Stimulated activated CD4-positive, alpha-beta T cell treated with anti-CD3 and anti-CD28 coated beads, Interleukin-12 subunit alpha, Interleukin-12 subunit beta, amount 100 ng/mL, for 48 hours (primary cell): Measurements from ENCODE around the gene NCAM2.

Experiments
- DNase-seq, 3 donors: peaks; one replicate each; pipeline ENCODE4 v3.0.0-alpha.2; 2020; ENCODE audit warnings: low read depth in 2 of 3, low spot score in 1 of 3

NCAM2 gene

GRCh38 chr21:21025742-21026141 is 27.5 kb downstream of the NCAM2 start:
- DNase-seq = no peak

GRCh38 chr21:21028275-21028820 is 30.1 kb downstream of the NCAM2 start:
- DNase-seq = no peak

GRCh38 chr21:21029164-21029563 is 31.0 kb downstream of the NCAM2 start:
- DNase-seq = no peak

GRCh38 chr21:21030311-21030710 is 32.1 kb downstream of the NCAM2 start:
- DNase-seq = no peak

GRCh38 chr21:21034036-21034435 is 35.8 kb downstream of the NCAM2 start:
- no peak for DNase-seq

- no peak for DNase-seq
Measured at GRCh38 chr21:21039624-21040170, 41.5 kb downstream of the NCAM2 start.

GRCh38 chr21:21045518-21045917 is 47.3 kb downstream of the NCAM2 start:
- DNase-seq = no peak

- no peak for DNase-seq
Measured at GRCh38 chr21:21046063-21046462, 47.9 kb downstream of the NCAM2 start.

- DNase-seq = no peak
Measured at GRCh38 chr21:21051109-21052055, 53.2 kb downstream of the NCAM2 start.

GRCh38 chr21:21052672-21053071 is 54.5 kb downstream of the NCAM2 start:
- DNase-seq = no peak

- no peak for DNase-seq
Measured at GRCh38 chr21:21057349-21058062, 59.3 kb downstream of the NCAM2 start.

GRCh38 chr21:21063828-21064227 is 65.6 kb downstream of the NCAM2 start:
- DNase-seq = no peak

- DNase-seq = no peak
Measured at GRCh38 chr21:21064353-21064752, 66.1 kb downstream of the NCAM2 start.

GRCh38 chr21:21067375-21067774 is 69.2 kb downstream of the NCAM2 start:
- no peak for DNase-seq

- no peak for DNase-seq
Measured at GRCh38 chr21:21074305-21074704, 76.1 kb downstream of the NCAM2 start.

GRCh38 chr21:21076051-21076450 is 77.8 kb downstream of the NCAM2 start:
- no peak for DNase-seq

- DNase-seq = no peak
Measured at GRCh38 chr21:21076491-21076890, 78.3 kb downstream of the NCAM2 start.

- DNase-seq = no peak
Measured at GRCh38 chr21:21079646-21080045, 81.4 kb downstream of the NCAM2 start.

GRCh38 chr21:21084179-21084578 is 86.0 kb downstream of the NCAM2 start:
- no peak for DNase-seq

GRCh38 chr21:21085206-21085605 is 87.0 kb downstream of the NCAM2 start:
- no peak for DNase-seq

- no peak for DNase-seq
Measured at GRCh38 chr21:21096956-21097355, 98.7 kb downstream of the NCAM2 start.

GRCh38 chr21:21097466-21097865 is 99.3 kb downstream of the NCAM2 start:
- no peak for DNase-seq
